Measurements from ENCODE around the gene GRAPL.
"Not testable (repeated sequence)": the region's sequence is repeated elsewhere in the genome, so short reads cannot be mapped to it uniquely, and the experiment has no call there.

GRAPL gene

DNA sequence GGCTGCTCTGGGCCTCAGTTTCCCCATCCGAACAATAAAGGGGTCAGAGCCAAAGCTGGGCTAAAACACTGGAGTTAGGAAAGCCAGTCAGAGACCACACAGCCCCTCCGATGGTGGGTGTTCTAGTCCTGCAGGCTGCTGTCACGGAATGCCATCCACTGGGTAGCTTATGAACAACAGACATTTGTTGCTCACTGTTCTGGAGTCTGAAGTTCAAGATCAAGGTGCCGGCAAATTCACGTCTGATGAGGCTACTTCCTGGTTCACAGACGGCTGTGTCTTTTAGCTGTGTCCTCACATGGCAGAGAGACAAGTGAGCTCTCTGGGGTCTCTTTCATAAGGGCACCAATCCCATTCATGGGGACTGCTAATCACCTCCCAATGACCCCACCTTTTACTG lies 9.2 kb downstream of the GRAPL start:
- not testable (repeated sequence) for DNase-seq (ENCODE audit: low read depth, low spot score)

- DNase-seq (ENCODE audit: low read depth, low spot score): not testable (repeated sequence)
Measured at GRCh38 chr17:19137959-19138358, 10.6 kb downstream of the GRAPL start.

DNA sequence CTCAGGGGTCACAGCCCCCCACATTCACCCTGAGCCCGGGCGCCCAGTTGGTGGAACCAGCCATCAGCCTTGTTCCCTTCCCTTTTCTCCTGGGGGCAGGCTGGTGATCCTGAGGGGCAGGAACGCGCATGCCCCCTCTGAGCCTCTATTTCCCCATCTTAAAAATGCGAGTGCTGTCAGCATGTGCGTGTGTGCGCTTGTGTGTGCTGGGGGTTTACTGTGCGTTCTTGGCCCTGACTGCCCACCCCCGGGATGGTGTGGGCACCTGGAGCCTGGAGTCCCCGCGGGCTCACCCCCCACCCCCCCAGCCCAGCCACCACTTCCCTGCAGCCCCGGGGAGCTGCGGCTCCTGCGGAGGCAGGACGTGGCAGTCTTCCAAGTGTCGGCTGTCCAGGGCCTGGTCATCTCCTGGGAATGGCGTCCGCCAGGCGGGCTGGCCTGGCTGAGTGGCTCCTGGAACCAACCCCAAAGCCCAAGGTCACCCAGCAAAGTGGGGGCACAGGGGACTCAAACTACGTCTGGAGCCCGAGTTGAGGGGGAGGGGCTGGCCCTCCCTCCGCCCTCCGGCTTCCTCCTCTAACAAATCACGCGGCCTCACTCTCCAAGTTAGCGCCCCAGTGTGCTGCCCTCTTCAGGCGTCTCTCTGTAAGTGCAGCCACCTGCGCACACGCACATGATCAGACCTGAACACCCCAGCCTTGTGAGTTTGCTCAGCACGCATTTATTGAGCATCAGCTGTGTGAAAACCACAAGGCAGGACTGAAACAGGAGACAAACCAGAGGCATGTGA lies 14.2 kb downstream of the GRAPL start:
- DNase-seq (ENCODE audit: low read depth, low spot score): not testable (repeated sequence)

GRCh38 chr17:19142419-19142818 lies 15.0 kb downstream of the GRAPL start:
- not testable (repeated sequence) for DNase-seq (ENCODE audit: low read depth, low spot score)

GRCh38 chr17:19143097-19143777 lies 15.8 kb downstream of the GRAPL start:
- DNase-seq (ENCODE audit: low read depth, low spot score): not testable (repeated sequence)

DNA sequence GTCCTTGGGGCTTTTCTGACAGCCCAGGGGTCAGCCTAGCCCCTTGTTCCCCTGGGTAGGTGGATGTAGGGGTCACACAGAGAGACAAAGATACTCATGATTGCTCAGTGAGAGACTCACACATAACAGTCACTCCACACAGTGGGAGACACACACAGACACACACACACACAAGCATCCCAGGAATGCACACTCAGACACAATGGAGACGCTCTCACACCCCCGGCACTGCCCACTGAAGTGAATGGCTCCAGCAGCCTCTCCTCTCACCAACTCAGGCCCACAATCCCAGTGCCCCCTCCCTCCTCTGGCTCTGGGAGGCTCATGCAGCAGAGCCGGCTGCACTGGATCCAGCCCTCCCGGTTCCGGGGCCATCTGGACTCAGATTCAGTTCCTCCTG lies 17.0 kb downstream of the GRAPL start:
- not testable (repeated sequence) for DNase-seq (ENCODE audit: low read depth, low spot score)

GRCh38 chr17:19145471-19145870 lies 18.1 kb downstream of the GRAPL start:
- not testable (repeated sequence) for DNase-seq (ENCODE audit: low read depth, low spot score)

DNA sequence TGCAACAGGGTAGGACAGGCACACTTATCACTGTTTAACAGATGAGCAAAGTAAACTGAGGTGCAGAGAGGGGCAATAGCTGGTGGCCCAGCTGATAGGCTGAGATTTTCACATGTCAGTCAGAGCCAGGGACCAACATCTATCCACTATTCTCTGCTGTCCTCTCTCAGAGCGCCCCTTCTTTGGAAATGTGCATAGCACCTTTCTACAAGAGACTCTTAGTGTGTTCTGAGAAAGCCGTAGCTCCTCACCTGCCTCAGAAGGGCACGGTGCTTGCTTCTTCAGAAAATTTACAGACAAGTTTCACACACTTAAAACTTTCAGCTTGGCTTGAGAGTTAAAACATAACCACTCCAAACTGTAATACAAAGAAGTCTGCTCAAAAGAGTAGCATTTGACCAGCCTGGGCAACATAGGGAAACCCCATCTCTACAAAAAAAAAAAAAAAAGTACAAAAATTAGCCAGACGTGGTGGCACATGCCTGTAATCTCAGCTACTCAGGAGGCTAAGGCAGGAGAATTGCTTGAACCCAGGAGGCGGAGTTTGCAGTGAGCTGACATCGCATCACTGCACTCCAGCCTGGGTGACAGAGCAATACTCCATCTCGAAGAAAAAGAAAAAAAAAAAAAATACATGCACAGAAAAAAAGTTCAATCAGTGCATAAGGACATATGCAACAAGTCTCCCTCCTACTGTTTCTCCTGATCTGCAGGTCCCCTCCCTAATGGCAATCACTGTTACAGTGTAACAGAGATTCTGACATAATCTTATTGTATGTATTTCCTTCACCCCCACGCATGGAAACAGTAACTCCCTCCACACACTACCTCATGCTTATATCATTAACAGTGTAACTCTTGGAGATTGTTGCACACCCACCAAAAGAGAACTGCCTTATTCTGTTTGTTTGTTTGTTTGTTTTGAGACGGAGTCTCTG lies 23.6 kb downstream of the GRAPL start:
- DNase-seq (ENCODE audit: low read depth, low spot score): not testable (repeated sequence)

- DNase-seq (ENCODE audit: low read depth, low spot score): not testable (repeated sequence)
Measured at GRCh38 chr17:19157628-19158027, 30.2 kb downstream of the GRAPL start.

GRCh38 chr17:19158478-19158877 lies 31.1 kb downstream of the GRAPL start:
- not testable (repeated sequence) for DNase-seq (ENCODE audit: low read depth, low spot score)

DNA sequence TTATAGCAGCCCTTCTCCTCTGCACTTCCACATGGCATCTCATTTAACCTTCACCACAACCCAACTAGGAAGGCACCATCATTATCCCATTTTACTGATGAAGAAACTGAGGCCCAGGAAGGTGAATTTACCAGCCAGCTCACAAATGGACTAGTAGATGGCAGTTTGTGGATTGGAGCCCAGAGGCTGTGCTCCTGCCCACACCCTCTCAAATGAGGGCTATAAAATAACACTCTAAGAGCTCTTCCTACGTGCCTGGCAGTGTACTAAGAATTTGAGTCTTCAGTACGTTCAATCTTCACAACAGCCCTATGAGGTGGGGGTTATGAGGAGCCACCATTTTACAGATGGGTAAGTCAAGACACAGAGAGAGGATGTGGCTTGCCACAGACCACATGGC lies 31.5 kb downstream of the GRAPL start:
- not testable (repeated sequence) for DNase-seq (ENCODE audit: low read depth, low spot score)

DNA sequence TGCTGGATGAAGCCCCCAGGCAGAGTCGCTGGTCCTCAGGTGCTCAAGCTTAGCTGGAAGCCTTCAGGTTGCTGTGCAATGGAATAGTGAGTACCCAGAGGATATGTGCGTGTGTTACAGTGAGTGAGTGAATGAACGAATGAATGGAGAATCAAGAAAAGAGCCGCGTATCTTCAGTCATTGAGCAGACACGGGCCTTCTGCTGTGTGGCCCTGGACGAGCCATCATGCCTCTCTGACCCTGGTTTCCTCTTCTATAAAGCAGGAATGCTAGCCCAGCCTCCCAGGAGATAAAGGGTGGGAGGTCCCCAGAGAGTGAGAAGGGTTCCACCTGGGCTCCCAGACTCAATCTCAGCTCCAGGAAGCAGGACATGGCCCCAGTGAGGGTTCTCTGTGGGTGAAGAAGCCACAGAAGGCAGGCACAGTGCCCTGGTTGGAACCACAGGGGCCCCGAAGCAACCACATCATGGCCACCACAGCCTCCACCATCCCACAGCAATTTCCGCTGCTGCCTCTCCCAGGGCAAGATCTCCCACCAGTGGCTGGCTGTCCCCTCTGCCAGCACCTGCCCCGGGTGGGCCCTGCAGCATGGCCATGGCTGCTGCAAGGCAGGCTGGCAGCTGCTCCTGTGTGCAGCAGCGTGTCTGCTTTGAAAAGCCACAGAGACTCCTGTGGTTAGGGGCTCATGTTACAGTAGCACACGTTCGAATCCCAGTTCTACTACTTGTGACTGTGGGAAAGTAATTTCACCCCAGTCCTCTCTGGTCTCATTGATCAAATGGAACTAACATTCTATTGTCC lies 34.1 kb downstream of the GRAPL start:
- not testable (repeated sequence) for DNase-seq (ENCODE audit: low read depth, low spot score)

- not testable (repeated sequence) for DNase-seq (ENCODE audit: low read depth, low spot score)
Measured at GRCh38 chr17:19162384-19163216, 35.2 kb downstream of the GRAPL start.

DNA sequence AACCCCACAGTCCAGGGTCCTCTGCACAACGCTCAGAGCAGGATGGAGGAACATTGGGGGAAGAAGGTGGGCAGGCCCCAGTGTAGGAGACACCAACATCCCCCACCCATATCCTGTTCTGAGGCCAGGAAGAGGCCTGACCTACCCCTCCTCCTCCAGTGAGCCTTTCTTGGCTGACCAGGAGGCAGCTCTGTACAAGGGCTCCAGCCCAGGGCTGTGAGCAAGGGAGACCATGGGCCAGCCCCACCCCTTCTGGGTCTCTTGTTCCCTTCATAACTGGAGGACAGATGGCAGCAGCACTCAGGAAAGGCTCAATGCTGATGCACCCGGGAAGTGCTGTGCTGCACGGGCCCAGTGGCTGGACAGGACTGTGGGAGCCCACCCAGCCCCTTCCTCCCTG lies 47.0 kb downstream of the GRAPL start:
- DNase-seq (ENCODE audit: low read depth, low spot score): not testable (repeated sequence)

DNA sequence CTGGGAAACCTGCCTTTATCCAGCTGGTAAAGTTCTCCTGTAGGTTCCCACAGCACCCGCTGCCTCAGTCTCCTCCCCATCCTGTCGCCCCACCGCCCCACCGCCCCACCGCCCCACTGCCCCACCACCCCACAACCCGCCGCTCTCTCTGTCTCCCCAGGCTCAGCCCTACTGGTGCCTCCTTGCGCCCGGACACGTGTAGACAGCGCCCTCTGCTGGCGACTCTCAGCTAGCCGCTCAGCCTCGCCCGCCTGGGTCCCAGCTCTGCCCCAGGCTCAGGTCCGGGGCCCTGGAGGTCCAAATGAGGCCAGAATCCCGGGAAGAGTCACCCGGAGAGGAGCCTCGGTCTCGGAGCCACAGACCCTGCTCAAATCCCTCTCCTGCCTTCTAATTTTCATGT lies 48.0 kb downstream of the GRAPL start:
- not testable (repeated sequence) for DNase-seq (ENCODE audit: low read depth, low spot score)

- not testable (repeated sequence) for DNase-seq (ENCODE audit: low read depth, low spot score)
Measured at GRCh38 chr17:19181040-19181875, 53.9 kb downstream of the GRAPL start.

DNA sequence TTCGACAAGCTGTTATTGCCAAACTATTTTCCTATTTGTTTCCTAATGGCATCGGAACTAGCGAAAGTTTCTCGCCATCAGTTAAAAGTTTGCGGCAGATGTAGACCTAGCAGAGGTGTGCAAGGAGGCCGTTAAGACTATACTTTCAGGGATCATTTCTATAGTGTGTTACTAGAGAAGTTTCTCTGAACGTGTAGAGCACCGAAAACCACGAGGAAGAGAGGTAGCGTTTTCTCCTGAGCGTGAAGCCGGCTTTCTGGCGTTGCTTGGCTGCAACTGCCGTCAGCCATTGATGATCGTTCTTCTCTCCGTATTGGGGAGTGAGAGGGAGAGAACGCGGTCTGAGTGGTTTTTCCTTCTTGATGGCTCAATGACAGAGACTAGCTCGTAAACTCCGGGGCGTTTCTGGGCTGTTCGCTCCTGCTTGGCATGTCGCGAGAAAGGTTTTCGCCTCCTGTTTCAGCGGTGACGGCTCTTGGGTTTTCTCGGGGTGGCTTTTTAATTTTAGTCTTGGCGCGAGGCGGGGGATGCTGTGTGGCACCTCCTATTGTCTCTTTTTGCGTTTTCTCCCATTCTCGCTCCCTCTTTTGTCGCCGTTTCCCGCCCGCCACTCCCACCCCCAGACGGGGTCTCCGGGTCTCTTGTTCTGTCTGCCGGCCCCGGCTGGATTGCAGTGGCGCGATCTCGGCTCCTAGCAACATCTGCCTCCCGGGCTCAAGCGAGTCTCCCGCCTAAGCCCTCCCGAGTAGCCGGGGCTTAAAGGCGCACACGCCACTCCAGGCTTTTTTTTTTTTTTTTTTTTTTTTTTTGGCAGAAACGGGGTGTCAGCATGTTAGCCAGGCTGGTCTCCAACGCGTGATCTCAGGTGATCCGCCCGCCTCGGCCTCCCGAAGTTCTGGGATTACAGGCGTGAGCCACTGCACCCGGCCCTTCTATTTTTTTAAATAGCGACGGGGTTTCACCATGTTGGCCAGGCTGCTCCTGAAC lies 60.8 kb downstream of the GRAPL start:
- not testable (repeated sequence) for DNase-seq (ENCODE audit: low read depth, low spot score)
